H9 (cell line): ENCODE measurements around the gene ANKDD1A. TPM values are rescaled to one million over a fixed set of nuclear protein-coding genes. Genes with fewer than 3 reads are reported as not detected.

Experiments used
- DNase-seq: peaks from one replicate; pipeline ENCODE4 v3.0.0-alpha.2; 2017
- H2AFZ ChIP-seq: one replicate; pipeline ENCODE4 v1.6.1; 2013; ENCODE audit warnings: mild to moderate bottlenecking, low read length, control low read depth, moderate library complexity
- H2AK5ac ChIP-seq: 2 replicates; pipeline ENCODE4 v1.6.1; 2013; ENCODE audit warnings: low read length, control low read depth, mixed read lengths; ENCODE audit not compliant: insufficient read length
- H2BK120ac ChIP-seq: one replicate; pipeline ENCODE4 v1.6.1; 2013; ENCODE audit warnings: low read depth, mild to moderate bottlenecking, low read length, control low read depth, inconsistent platforms; ENCODE audit not compliant: poor library complexity, severe bottlenecking
- H2BK12ac ChIP-seq: 2 replicates; pipeline ENCODE4 v1.6.1; 2013; ENCODE audit warnings: low read length, control low read depth, mixed read lengths, low read depth; ENCODE audit not compliant: insufficient read length
- H2BK15ac ChIP-seq: 2 replicates; pipeline ENCODE4 v1.6.1; 2013; ENCODE audit warnings: low read depth, low read length, control low read depth
- H2BK20ac ChIP-seq: one replicate; pipeline ENCODE4 v1.6.1; 2013; ENCODE audit warnings: low read depth, mild to moderate bottlenecking, low read length, control low read depth, inconsistent platforms; ENCODE audit not compliant: poor library complexity, severe bottlenecking
- H2BK5ac ChIP-seq: 2 replicates; pipeline ENCODE4 v1.6.1; 2013; ENCODE audit warnings: low read length, control low read depth, mixed read lengths; ENCODE audit not compliant: insufficient read length
- H3K14ac ChIP-seq: 2 replicates; pipeline ENCODE4 v1.6.1; 2013; ENCODE audit warnings: low read length, control low read depth; ENCODE audit not compliant: insufficient read depth
- H3K18ac ChIP-seq: 2 replicates; pipeline ENCODE4 v1.6.1; 2013; ENCODE audit warnings: low read depth, mild to moderate bottlenecking, mixed read lengths, low read length, control low read depth; ENCODE audit not compliant: insufficient read length
- H3K23ac ChIP-seq: 2 replicates; pipeline ENCODE4 v1.6.1; 2013; ENCODE audit warnings: low read length, control low read depth, mixed read lengths, low read depth; ENCODE audit not compliant: insufficient read length
- H3K23me2 ChIP-seq: 2 replicates; pipeline ENCODE4 v1.6.1; 2013; ENCODE audit warnings: low read depth, mild to moderate bottlenecking, mixed read lengths, low read length, control low read depth; ENCODE audit not compliant: insufficient read length, poor library complexity, severe bottlenecking
- H3K27ac ChIP-seq: 2 replicates; pipeline ENCODE4 v1.5.1; 2013; ENCODE audit warnings: low read length, control low read depth, mixed read lengths, low read depth; ENCODE audit not compliant: insufficient read length
- H3K27me3 ChIP-seq: 2 replicates; pipeline ENCODE4 v1.6.1; 2013; ENCODE audit warnings: low read length, control low read depth, inconsistent platforms; ENCODE audit not compliant: insufficient read depth
- H3K4ac ChIP-seq: 2 replicates; pipeline ENCODE4 v1.6.1; 2013; ENCODE audit warnings: low read depth, mild to moderate bottlenecking, control low read depth, inconsistent platforms, low read length, moderate library complexity
- H3K4me1 ChIP-seq: 2 replicates; pipeline ENCODE4 v1.6.1; 2013; ENCODE audit warnings: low read length, control low read depth, inconsistent platforms; ENCODE audit not compliant: insufficient read depth
- H3K4me2 ChIP-seq: 2 replicates; pipeline ENCODE4 v1.6.1; 2013; ENCODE audit warnings: low read length, control low read depth, mixed read lengths; ENCODE audit not compliant: insufficient read length, insufficient read depth
- H3K56ac ChIP-seq: 2 replicates; pipeline ENCODE4 v1.6.1; 2013; ENCODE audit warnings: low read depth, mild to moderate bottlenecking, mixed read lengths, low read length, control low read depth; ENCODE audit not compliant: insufficient read length
- H3K79me1 ChIP-seq: 2 replicates; pipeline ENCODE4 v1.6.1; 2013; ENCODE audit warnings: low read depth, mild to moderate bottlenecking, moderate library complexity, low read length, control low read depth, inconsistent platforms; ENCODE audit not compliant: insufficient read depth, poor library complexity, severe bottlenecking
- H3K79me2 ChIP-seq: 2 replicates; pipeline ENCODE4 v1.6.1; 2013; ENCODE audit warnings: low read length, control low read depth, inconsistent platforms; ENCODE audit not compliant: insufficient read depth
- H3K9ac ChIP-seq: 2 replicates; pipeline ENCODE4 v1.6.1; 2013; ENCODE audit warnings: low read length, control low read depth, mixed read lengths; ENCODE audit not compliant: insufficient read length; ENCODE audit errors: extremely low read depth
- H3K9me3 ChIP-seq: one replicate; pipeline ENCODE4 v1.6.1; 2013; ENCODE audit warnings: low read depth, low read length, inconsistent platforms; ENCODE audit not compliant: control insufficient read depth
- H3T11ph ChIP-seq: one replicate; pipeline ENCODE4 v1.6.1; 2013; ENCODE audit warnings: mild to moderate bottlenecking, low read length, control low read depth, inconsistent platforms
- H4K20me1 ChIP-seq: one replicate; pipeline ENCODE4 v1.6.1; 2013; ENCODE audit not compliant: control insufficient read depth, insufficient read length, insufficient read depth
- H4K5ac ChIP-seq: 2 replicates; pipeline ENCODE4 v1.6.1; 2013; ENCODE audit warnings: low read depth, mild to moderate bottlenecking, mixed read lengths, low read length, control low read depth; ENCODE audit not compliant: insufficient read length
- H4K8ac ChIP-seq: replicated peaks from 2 replicates; pipeline ENCODE4 v1.6.1; 2013; ENCODE audit warnings: low read length, control low read depth, mixed read lengths, low read depth; ENCODE audit not compliant: insufficient read length
- H4K91ac ChIP-seq: 2 replicates; pipeline ENCODE4 v1.6.1; 2013; ENCODE audit warnings: low read depth, mild to moderate bottlenecking, moderate library complexity, mixed read lengths, low read length, control low read depth; ENCODE audit not compliant: insufficient read length
- H3K27ac Mint-ChIP-seq, 3 experiments: 2 replicates in 2 of 3; 3 replicates in 1 of 3; pipeline ENCODE4 v1.8.0; 2020 to 2021; ENCODE audit warnings: mixed read lengths in 3 of 3, mild to moderate bottlenecking in 1 of 3, moderate library complexity in 1 of 3
- H3K27me3 Mint-ChIP-seq: 2 replicates; pipeline ENCODE4 v1.8.0; 2021; ENCODE audit warnings: low read depth, mild to moderate bottlenecking, moderate library complexity, mixed read lengths
- H3K36me3 Mint-ChIP-seq, 3 experiments: 2 replicates in 2 of 3; 3 replicates in 1 of 3; pipeline ENCODE4 v1.8.0; 2020 to 2021; ENCODE audit warnings: low read depth in 3 of 3, mixed read lengths in 3 of 3; ENCODE audit not compliant: insufficient read depth in 1 of 3
- H3K4me1 Mint-ChIP-seq, 2 experiments: 2 replicates each; pipeline ENCODE4 v1.8.0; 2020; ENCODE audit warnings: mixed read lengths in 2 of 2
- H3K4me3 Mint-ChIP-seq, 2 experiments: 2 replicates in 1 of 2; 3 replicates in 1 of 2; pipeline ENCODE4 v1.8.0; 2020 to 2021; ENCODE audit warnings: mild to moderate bottlenecking in 2 of 2, mixed read lengths in 2 of 2, moderate library complexity in 1 of 2
- H3K9me3 Mint-ChIP-seq, 2 experiments: 2 replicates in 1 of 2; 3 replicates in 1 of 2; pipeline ENCODE4 v1.8.0; 2020; ENCODE audit warnings: mild to moderate bottlenecking in 2 of 2, mixed read lengths in 2 of 2, moderate library complexity in 1 of 2
- WGBS: extraction: QIAGEN DNeasy Blood & Tissue Kit; methylation state at CpG from one replicate; pipeline ENCODE4 v1.1.7; 2013; ENCODE audit warnings: missing lambda C conversion rate, low lambda C conversion rate, mixed read lengths; ENCODE audit not compliant: insufficient read length; ENCODE audit errors: extremely low coverage; 5-methylcytosine and 5-hydroxymethylcytosine counted together
- total RNA-seq: library from RNA; stranded (reverse); gene quantifications from 2 replicates; pipeline ENCODE4 v1.2.1, GENCODE V29; 2021
- TF ChIP-seq, protein P1 (sequence below): fragments of 200-600 bp; sonication (generic); conservative IDR thresholded peaks from 3 replicates; pipeline ENCODE4 v1.8.0; 2021; ENCODE audit warnings: antibody characterized with exemption, mild to moderate bottlenecking

Gene ANKDD1A
- total RNA-seq, 1 experiment from 2014 or later, result 3.7 TPM

DNA sequence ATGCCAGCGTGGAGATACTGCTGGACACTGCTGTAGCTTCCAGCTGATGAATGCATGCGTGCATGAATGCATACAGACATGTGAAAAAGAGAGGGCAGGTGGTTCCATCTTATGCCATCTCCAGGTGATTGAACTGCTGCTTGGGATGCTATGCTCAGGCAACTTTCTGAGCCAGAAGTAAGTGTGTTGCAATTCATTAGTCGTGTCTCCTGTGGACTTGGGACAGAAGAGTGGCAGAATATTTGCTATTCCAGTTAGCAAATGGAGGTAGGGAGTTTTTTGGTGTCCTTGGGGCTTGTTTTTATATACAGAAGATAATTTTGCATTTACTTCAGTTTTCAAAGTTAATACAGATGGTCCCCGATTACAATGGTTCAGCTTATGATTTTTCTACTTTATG lies 33.3 kb downstream of the ANKDD1A start:
- Histone ChIP-seq H2BK15ac (no peak overlapping the region), H3K27me3 (no peaks in the 10 kb centered on the region), H3K79me1 (no peaks in the 10 kb centered on the region), H4K20me1 (no peaks in the 10 kb centered on the region), H3K27ac (no peak overlapping the region), H3K9ac (no peak overlapping the region), H3K56ac (no peak overlapping the region), H2BK20ac (no peak overlapping the region), H2BK5ac (no peak overlapping the region), H2BK12ac (no peak overlapping the region), H3T11ph (no peak overlapping the region), H3K4ac (no peak overlapping the region), H2AFZ (no peak overlapping the region), H4K8ac (no peak overlapping the region), H3K14ac (no peak overlapping the region), H2BK120ac (no peak overlapping the region), H3K23me2 (peaks cover 5% of the 10 kb centered on the region), H3K4me1 (no peaks in the 10 kb centered on the region), H4K5ac (no peak overlapping the region), H2AK5ac (no peak overlapping the region), H3K23ac (no peak overlapping the region), H3K79me2 (no peaks in the 10 kb centered on the region), H3K18ac (no peak overlapping the region), H4K91ac (no peak overlapping the region), H3K9me3 (no peaks in the 10 kb centered on the region), H3K4me2 (no peak overlapping the region)
- no peak overlapping the region for H3K4me3 Mint-ChIP-seq
- no peaks in the 10 kb centered on the region for H3K27me3 Mint-ChIP-seq
- no peak for DNase-seq
- no peaks in the 10 kb centered on the region for H3K9me3 Mint-ChIP-seq
- no peak overlapping the region for H3K27ac Mint-ChIP-seq
- TF ChIP-seq, protein P1, sequence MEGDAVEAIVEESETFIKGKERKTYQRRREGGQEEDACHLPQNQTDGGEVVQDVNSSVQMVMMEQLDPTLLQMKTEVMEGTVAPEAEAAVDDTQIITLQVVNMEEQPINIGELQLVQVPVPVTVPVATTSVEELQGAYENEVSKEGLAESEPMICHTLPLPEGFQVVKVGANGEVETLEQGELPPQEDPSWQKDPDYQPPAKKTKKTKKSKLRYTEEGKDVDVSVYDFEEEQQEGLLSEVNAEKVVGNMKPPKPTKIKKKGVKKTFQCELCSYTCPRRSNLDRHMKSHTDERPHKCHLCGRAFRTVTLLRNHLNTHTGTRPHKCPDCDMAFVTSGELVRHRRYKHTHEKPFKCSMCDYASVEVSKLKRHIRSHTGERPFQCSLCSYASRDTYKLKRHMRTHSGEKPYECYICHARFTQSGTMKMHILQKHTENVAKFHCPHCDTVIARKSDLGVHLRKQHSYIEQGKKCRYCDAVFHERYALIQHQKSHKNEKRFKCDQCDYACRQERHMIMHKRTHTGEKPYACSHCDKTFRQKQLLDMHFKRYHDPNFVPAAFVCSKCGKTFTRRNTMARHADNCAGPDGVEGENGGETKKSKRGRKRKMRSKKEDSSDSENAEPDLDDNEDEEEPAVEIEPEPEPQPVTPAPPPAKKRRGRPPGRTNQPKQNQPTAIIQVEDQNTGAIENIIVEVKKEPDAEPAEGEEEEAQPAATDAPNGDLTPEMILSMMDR, result no peak
- peaks cover 3 to 5% of the 10 kb centered on the region in 2 experiments; a peak in 2 of 4 replicates for H3K4me1 Mint-ChIP-seq
- WGBS, result no CpG with 5 or more reads among the region's 4 CpGs
- peaks cover under 1 to 2% (median 2%) of the 10 kb centered on the region in 3 experiments; a peak in 3 of 7 replicates for H3K36me3 Mint-ChIP-seq
